CD1c-positive myeloid dendritic cell (primary cell): ENCODE data around the gene STK31.
"Not testable (repeated sequence)": the region's sequence is repeated elsewhere in the genome, so short reads cannot be mapped to it uniquely, and the experiment has no call there.

ENCODE experiments used
- DNase-seq: peaks from one replicate; pipeline ENCODE4 v3.0.0-alpha.2; 2016; ENCODE audit errors: extremely low spot score

The STK31 gene, protein sequence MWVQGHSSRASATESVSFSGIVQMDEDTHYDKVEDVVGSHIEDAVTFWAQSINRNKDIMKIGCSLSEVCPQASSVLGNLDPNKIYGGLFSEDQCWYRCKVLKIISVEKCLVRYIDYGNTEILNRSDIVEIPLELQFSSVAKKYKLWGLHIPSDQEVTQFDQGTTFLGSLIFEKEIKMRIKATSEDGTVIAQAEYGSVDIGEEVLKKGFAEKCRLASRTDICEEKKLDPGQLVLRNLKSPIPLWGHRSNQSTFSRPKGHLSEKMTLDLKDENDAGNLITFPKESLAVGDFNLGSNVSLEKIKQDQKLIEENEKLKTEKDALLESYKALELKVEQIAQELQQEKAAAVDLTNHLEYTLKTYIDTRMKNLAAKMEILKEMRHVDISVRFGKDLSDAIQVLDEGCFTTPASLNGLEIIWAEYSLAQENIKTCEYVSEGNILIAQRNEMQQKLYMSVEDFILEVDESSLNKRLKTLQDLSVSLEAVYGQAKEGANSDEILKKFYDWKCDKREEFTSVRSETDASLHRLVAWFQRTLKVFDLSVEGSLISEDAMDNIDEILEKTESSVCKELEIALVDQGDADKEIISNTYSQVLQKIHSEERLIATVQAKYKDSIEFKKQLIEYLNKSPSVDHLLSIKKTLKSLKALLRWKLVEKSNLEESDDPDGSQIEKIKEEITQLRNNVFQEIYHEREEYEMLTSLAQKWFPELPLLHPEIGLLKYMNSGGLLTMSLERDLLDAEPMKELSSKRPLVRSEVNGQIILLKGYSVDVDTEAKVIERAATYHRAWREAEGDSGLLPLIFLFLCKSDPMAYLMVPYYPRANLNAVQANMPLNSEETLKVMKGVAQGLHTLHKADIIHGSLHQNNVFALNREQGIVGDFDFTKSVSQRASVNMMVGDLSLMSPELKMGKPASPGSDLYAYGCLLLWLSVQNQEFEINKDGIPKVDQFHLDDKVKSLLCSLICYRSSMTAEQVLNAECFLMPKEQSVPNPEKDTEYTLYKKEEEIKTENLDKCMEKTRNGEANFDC

DNA sequence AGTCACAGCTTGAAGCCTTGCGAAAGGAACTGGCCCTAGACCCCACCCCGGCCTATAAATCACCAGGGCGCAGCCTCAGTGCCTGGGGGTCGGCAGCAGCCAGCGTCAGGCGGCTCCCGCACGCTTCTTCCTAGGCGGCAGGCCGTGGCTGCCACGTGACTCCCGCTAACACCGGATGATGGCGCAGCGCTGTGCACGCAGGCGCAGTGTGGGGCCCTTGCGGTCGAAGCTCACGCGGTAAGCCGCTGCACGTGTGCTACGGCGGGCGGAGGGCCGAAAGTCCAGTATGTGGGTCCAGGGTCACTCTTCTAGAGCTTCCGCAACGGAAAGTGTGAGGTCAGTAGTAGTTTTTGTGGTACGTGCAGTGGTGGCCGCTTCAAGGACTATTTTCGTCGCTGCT lies at the start of gene STK31:
TSS of gene STK31 (plus strand) at position 220 of the 400 bp plus-strand sequence. CDS start at position 287, 67 bp downstream.
- DNase-seq: no peak

DNA sequence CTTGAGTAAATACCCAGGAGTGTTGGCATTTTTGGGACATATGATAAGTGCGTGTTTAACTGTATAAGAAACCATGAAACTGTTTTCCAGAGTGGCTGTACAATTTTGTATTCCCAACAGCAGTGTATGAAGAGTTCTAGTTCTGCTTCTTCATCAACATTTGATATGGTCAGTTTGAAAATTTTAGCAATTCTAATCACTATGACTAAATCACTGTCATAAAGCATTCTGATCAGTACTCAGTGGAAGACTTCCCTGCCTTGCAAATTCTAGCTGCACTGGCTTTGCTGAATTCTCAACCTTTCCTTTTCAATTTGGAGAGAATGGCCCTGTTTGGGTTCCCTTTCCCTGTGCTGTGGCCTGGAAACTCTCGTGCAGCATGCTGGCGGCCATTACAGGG lies 48.6 kb upstream of the STK31 start:
- no peak for DNase-seq

DNA sequence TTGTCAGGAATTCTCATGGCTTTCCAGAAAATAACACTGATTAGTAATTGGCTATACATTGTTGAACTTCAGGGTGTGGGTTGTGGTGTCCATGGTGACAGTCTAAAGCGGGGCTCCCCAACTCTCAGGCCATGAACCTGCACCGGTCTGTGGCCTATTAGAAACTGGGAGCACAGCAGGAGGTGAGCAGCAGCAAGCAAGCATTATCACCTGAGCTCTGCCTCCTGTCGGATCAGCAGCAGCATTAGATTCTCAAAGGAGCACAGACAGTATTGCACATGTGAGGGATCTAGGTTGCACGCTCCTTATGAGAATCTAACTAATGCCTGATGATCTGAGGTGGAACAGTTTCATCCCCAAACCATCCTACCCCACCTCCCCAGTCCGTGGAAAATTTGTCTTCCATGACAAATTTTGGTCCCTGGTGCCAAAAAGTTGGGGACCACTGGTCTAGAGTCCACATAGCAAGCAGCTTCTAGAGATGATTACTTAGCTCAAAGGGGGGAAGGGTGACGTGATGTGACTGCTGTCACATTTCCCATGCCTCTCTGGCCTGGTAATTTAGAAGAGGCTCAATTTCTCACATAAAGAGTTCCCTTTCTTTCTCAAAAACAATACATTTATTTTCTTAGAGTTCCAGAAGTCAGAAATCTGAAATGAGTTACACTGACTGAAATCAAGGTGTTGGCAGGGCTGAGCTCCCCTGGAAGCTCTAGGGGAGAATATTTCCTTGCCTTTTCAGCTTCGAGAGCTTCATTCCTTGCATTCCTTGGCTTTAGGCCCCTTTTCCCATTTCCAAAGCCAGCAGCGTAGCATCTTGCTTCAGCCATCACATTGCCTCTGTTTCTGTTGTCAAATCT lies 47.7 kb upstream of the STK31 start:
- no peak for DNase-seq

DNA sequence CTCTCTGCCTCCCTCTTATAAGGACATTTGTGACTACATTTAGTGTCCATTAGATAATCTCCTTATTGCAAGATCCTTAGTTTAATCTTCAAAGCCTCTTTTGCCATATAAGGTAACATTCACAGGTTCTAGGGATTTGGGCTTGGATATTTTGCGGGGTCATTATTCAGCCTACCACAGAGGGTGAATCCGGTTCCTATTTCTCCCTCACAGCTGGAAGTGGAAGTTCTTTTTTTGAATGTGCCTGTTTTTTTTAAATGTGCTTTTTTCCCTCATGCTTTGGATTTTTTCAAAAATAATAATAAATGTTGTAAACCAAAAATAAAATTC lies 47.1 kb upstream of the STK31 start:
- no peak for DNase-seq

DNA sequence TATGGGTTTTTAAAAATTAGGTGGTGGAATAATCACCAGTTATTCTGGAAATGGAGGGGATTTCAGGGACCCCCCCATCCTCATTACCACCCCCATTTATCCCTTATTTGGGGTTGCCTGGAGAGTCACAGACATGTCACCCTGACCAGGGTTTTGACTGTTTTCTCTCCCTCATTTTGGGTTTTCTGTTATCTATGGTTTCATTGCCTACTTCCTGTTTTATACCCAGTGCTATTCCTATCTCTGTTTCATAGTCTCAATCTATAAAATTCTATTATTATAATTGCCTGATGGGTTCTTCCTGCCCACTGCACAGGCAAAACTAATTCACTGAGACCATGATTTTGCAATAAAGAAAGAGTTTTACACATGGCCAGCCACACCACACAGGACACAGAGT lies 45.9 kb upstream of the STK31 start:
- no peak for DNase-seq

DNA sequence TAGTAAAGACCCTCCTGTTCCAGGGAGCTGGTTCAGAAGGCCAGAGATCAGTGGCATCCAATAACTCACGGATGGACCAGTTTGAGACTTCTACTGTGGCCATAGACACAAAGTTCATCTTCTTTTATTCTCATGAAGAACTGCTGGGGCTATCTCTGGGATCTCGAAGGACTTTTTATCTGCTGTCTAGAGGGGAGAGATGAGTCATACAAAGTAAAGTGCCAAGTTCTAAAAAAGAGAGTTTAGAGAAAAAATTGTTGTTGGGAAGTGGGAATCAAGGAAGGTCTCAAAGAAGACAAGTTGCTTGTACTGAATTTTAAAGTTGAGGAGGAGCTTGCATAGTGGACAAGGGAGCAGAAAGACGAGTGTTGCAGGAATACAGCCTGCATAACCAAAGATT lies 38.0 kb upstream of the STK31 start:
- DNase-seq: no peak

DNA sequence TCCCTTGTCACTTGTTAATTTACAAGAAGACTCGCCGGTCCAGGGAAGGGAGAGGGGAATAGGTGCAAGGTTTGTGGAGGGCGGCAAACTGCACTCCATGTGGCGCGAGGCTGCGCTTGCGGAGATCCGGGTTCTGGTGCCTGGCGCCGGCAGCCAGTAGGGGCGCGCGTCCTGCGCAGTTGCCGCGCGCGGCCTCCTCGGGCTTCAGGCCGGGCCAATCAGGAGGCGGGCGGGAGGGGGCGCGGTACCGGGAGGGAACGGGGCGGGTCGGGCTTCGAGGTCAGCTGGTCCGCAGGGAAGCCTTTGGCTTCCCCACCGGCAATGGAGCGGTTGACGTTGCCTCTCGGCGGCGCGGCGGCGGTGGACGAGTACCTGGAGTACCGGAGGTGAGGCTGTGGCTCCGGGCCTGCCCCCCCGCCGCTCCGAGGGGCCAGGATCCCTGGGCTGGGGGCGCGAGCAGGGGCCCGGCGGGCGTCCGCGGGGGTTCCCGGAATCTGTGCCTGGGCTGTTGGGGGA lies 30.1 kb upstream of the STK31 start, which contains the start of gene FAM221A:
TSS of gene FAM221A (plus strand) at position 302 of the 516 bp plus-strand sequence. CDS start at position 322, 20 bp downstream.
- peak; percentile 90 for DNase-seq

DNA sequence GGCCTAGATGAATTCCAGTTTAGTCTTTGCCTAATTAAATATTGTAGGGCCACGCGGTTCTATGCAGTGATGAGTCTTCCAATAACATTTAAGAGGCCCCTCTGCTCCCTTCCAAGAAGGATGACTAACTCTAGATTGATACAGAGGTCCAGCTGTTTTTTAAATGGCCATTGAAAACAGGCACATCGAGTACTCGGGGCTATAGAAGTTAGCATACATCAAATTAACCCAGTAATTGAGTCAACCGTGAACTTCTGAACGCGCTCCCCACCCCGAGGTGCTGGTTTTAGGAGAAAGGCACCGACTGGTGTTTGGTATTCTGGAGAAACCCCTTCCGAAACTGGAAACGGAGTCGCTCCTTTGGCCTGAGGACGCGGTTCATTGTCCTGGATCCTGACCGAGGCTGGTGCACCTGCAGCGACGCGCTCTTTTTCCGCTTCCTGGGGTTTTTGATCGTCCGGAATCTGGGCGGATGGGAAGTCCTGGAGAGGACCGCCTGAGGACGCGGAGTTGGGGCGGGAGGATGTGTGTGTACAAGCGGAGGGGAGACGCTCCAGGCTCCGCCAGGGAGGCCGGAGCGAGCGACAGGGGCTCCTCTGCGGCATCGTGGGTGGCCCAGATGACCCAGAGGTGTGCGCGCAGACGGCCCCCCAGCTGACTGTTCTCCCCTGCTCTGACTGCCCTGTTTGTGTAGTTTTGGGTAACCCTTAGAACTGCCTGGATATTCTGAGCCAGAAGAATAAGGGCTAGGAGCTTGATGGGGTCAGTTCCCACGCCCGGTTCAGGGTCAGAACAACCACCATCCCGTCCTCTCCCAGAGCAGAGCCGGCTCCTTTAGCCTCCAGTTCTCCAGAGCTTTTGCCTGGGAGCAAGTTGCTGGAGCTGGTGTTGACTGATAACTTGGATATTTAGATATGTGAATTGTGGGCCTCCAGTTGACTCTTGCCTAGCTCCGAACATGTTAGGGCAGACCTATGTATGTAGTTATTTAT lies 29.3 kb upstream of the STK31 start:
- DNase-seq: peak; percentile 65

DNA sequence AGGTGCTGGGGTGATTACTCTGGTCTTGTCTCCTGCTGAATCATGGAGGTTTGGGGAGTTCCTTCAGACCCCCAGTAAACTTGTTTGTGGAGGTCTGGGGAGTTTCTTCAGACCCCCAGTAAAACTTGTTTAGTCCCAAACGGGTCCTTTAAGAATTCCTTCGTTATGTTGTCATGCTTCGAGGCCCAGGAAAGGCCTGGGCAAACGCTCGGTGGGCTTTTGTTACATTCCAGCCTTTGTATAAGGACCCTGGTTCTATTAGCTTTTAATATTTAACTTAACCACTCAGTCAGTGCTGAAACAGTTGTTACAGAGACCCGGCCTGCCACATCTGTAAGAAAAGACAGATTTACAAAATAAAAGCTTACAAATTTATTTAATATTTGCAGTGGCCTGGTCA lies 26.0 kb upstream of the STK31 start:
- DNase-seq: not testable (repeated sequence)

DNA sequence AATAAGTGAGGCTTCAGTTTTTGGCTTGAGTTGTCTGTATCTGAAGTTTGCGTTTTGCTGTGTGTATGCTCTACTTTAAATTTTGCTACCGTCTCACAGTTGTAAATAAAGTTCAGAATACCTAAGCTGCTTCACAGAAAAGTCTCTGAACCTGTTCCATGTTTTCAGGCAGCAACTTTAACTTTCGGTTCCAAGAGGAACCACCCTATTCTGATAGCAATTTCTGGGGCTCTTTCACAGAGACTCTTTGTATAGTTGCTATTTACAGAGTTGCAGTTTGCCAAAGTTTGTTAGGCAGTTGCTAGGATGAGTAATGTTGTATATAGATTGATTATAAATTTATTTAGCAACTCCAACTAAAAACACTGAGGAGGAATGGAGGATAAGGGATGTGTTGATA lies 24.3 kb upstream of the STK31 start:
- no peak for DNase-seq

DNA sequence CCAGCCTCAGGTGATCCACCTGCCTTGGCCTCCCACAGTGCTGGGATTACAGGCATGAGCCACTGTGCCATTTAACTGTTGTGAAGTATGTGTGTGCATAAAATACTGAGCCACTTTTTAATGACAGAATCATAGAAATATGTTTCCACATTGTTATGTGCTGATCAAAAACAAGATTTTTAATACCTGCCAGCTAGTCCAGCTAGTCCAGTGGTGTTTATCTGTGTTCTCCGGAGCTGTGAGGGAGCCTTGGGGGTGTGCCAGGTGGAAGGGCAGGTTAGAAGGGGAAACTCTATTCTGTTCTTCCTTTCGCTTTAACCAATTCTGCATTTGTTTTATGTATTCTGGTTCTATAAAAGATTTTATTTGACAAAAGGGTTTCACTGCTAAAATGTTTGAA lies 23.0 kb upstream of the STK31 start:
- no peak for DNase-seq

DNA sequence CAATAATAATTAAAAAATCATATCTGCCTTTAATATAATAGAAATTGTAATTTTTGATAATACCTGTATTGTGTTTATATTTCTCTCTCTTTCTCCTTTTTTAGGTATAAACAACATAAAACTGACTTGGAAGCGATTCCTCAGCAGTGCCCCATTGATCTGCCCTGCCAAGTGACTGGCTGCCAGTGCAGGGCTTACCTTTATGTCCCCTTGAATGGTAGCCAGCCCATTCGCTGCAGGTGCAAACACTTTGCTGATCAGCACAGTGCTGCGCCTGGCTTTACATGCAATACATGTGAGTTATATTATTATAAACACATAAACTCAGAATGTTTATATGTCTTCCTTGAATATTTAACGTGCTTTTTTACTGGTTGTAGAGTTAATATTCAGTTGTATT lies 20.9 kb upstream of the STK31 start:
- no peak for DNase-seq

DNA sequence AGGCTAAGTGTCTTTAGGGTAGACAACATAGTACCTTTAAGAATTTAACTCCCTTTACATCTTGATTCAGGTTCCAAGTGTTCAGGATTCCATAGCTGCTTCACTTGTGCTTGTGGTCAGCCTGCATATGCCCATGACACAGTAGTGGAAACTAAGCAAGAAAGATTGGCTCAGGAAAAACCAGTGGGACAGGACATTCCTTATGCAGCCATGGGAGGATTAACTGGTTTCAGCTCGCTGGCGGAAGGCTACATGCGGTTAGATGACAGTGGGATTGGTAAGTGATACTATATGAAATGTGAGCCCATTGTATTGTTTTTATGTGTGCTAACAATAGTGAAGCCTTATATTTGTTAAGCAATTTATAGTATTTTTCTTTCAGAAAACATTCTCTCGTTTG lies 18.7 kb upstream of the STK31 start:
- no peak for DNase-seq

DNA sequence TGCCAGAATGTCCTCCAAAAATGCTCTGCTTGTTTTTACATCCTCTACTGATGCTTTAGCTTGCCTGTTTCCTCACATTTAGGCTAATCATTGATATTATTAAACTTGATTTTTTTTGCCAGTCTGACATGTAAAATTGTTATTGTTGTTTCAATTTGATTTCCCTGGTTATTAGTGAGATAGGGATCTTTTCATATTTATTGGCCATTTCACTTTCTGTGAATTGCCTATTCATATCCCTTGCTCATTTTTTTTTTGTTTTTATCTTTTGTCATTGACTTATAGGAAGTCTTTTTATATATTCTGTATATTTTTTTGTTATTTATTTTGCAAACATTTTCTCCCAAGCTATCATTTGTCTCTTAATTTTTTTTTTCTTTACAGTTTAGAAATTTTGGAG lies 16.8 kb upstream of the STK31 start:
- no peak for DNase-seq

DNA sequence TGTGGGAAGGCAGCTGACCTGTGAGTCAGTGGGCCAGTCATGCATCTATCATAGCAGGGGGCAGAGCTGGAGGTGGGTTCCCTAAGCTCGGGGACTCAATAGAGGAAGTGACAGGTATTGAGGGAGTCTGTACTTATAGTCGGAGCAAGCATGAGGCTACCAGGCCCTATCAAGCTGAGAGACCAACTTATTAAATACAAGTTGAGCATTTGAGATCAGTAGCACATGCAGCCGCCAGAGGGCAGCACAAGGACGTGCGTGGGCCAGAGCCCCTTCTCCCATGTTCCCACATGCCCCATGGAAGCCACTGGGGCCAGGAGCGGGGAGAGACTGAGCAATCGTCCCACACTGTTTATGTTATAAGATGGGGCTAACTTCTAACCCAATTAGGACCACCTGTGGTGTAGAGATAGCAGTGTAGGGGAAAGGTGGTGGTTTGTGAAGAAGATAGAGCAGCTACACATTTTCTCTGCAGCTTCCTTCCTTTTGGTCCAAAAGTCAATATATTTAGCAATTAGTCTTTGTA lies 13.0 kb upstream of the STK31 start:
- peak; percentile 58 for DNase-seq

DNA sequence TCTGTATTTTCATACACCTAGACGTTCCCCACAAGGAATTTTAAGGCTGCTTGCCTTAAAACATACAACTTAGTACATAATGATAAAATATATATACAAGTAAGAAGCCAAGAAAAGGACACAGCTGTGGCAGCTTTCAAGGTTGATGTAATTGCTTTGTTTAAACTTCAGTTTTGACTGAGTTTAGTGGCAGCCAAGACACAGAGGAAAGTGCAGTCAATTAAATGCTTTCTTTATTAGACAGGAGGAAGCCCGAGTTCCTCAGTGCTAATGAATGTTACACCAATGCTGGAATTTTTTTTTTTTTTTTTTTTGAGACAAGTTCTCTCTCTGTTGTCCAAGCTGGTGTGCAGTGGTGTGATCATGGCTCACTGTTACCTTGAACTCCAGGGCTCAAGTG lies 11.2 kb upstream of the STK31 start:
- DNase-seq: no peak

DNA sequence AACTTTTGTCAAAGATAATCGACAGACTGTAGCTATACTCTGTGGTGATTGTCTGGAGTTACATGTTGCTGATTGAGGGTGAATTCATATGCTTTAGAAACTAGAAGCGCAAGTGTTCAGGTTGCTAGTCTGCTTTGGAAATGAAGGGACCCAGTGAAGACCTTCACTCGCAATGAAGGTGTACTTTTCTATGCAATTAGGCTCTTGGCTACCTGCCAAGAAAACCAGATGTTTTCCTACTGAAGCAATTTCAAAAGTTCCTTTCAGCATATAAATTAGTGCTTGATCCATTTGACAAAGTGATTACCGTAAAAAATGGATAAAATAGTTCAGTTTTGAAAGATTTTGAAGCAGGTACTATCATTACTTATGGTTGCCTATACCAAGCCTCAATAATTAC lies 10.0 kb upstream of the STK31 start:
- no peak for DNase-seq

DNA sequence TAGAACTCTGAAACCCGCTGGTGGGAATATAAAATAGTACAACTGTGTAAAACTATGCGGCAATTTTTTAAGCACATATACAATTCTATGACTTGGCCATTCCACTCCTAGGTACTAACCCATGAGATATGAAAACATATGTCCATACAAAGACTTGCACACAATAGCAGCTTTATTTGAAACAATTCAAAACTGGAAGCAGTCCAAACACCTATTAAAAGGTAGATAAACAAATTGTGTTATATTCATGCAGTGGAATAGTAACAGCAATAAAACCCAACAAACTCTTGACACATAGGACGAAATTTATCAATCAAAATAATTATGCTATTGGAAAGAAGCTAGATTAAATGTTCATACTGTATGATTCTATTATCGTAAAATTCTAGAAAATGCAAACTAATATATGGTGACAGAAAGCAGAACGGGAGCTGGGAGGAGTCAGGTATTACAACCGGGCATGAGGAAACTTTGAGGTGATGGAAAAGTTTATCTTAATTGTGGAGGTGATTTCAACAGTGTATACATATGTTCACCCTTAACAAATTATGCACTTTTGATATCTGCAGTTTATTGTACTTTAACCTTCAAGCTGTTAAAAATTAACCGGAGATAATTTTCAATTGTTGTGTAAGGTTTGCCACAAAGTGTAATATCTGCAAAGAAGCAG lies 803 bp upstream of the STK31 start:
- DNase-seq: no peak
